HG03135 (cell line): ENCODE measurements around the gene GK2.

Experiments
- ATAC-seq: cut with Tn5 transposase; IDR thresholded peaks from one replicate; pipeline ENCODE4 v1.9.1; 2021; ENCODE audit warnings: mild to moderate bottlenecking, moderate library complexity; ENCODE audit not compliant: unreplicated experiment

GK2 gene

GRCh38 chr4:79408063-79408462 is at the start of gene GK2:
GK2 (minus strand) TSS chr4:79408228; CDS start chr4:79408200, 28 bp downstream.
- no peak for ATAC-seq

- ATAC-seq, result no peak
These were observed 47.2 kb upstream of the GK2 start for GRCh38 chr4:79455216-79455615.

- ATAC-seq, result no peak
These were observed 46.6 kb upstream of the GK2 start for GRCh38 chr4:79454656-79455055.

GRCh38 chr4:79450053-79450452 is 42.0 kb upstream of the GK2 start:
- ATAC-seq, result no peak

- no peak for ATAC-seq
These were observed 38.1 kb upstream of the GK2 start for GRCh38 chr4:79446145-79446544.

- ATAC-seq, result no peak
These were observed 37.3 kb upstream of the GK2 start for GRCh38 chr4:79445371-79445781.

- no peak for ATAC-seq
These were observed 34.4 kb upstream of the GK2 start for GRCh38 chr4:79442422-79442821.

- ATAC-seq, result no peak
These were observed 31.5 kb upstream of the GK2 start for GRCh38 chr4:79439489-79439888.

- ATAC-seq, result no peak
These were observed 23.8 kb upstream of the GK2 start for GRCh38 chr4:79431839-79432238.

GRCh38 chr4:79429113-79429903 is 21.3 kb upstream of the GK2 start:
- ATAC-seq, result no peak

- ATAC-seq, result no peak
These were observed 19.0 kb upstream of the GK2 start for GRCh38 chr4:79426989-79427388.

- no peak for ATAC-seq
These were observed 17.6 kb upstream of the GK2 start for GRCh38 chr4:79425586-79425985.

GRCh38 chr4:79421483-79421882 is 13.5 kb upstream of the GK2 start:
- no peak for ATAC-seq

- ATAC-seq, result no peak
These were observed 5.9 kb upstream of the GK2 start for GRCh38 chr4:79413886-79414285.

GRCh38 chr4:79413032-79413885 is 5.2 kb upstream of the GK2 start:
- ATAC-seq, result no peak

GRCh38 chr4:79404666-79405065 is 3.4 kb downstream of the GK2 start:
- no peak for ATAC-seq

GRCh38 chr4:79403356-79403755 is 4.7 kb downstream of the GK2 start:
- ATAC-seq, result no peak

- ATAC-seq, result no peak
These were observed 5.6 kb downstream of the GK2 start for GRCh38 chr4:79402332-79402851.

- ATAC-seq, result no peak
These were observed 9.0 kb downstream of the GK2 start for GRCh38 chr4:79399076-79399475.

- ATAC-seq, result no peak
These were observed 10.1 kb downstream of the GK2 start for GRCh38 chr4:79397951-79398350.

GRCh38 chr4:79396794-79397193 is 11.2 kb downstream of the GK2 start:
- ATAC-seq, result no peak

GRCh38 chr4:79395841-79396240 is 12.2 kb downstream of the GK2 start:
- no peak for ATAC-seq
